ENCODE results near the gene AK8.

AK8 gene

GRCh38 chr9:132788378-132788777, 89.7 kb downstream of the AK8 start:
- Histone ChIP-seq H3K4me3 (ENCODE audit: low read depth, low read length) (no peak overlapping the region), H3K27me3 (no peaks in the 10 kb centered on the region), H3K4me1 (no peaks in the 10 kb centered on the region), H3K9me3 (no peaks in the 10 kb centered on the region), H3K36me3 (no peaks in the 10 kb centered on the region)
- no peak for DNase-seq
- no peak for TF ChIP-seq CTCF (IDR thresholded peaks at IDR 0.05; ENCODE audit: low read depth, low read length)

GRCh38 chr9:132787748-132788159, 90.3 kb downstream of the AK8 start:
- no peaks in the 10 kb centered on the region for H3K27me3 ChIP-seq
- no peak for TF ChIP-seq CTCF (IDR thresholded peaks at IDR 0.05; ENCODE audit: low read depth, low read length)
- no peaks in the 10 kb centered on the region for H3K9me3 ChIP-seq
- DNase-seq, result no peak
- H3K36me3 ChIP-seq, result no peaks in the 10 kb centered on the region
- H3K4me3 ChIP-seq (ENCODE audit: low read depth, low read length), result no peak overlapping the region
- no peaks in the 10 kb centered on the region for H3K4me1 ChIP-seq

GRCh38 chr9:132784286-132784830, 93.7 kb downstream of the AK8 start:
- no peak for TF ChIP-seq CTCF (IDR thresholded peaks at IDR 0.05; ENCODE audit: low read depth, low read length)
- Histone ChIP-seq H3K4me3 (ENCODE audit: low read depth, low read length) (no peak overlapping the region), H3K4me1 (no peaks in the 10 kb centered on the region), H3K9me3 (no peaks in the 10 kb centered on the region), H3K36me3 (no peaks in the 10 kb centered on the region), H3K27me3 (no peaks in the 10 kb centered on the region)
- DNase-seq, result no peak

GRCh38 chr9:132783006-132783405, 95.1 kb downstream of the AK8 start:
- DNase-seq, result no peak
- no peak for TF ChIP-seq CTCF (IDR thresholded peaks at IDR 0.05; ENCODE audit: low read depth, low read length)
- Histone ChIP-seq H3K9me3 (no peaks in the 10 kb centered on the region), H3K27me3 (no peaks in the 10 kb centered on the region), H3K4me1 (no peaks in the 10 kb centered on the region), H3K4me3 (ENCODE audit: low read depth, low read length) (no peak overlapping the region), H3K36me3 (no peaks in the 10 kb centered on the region)

- Histone ChIP-seq H3K4me1 (no peaks in the 10 kb centered on the region), H3K27me3 (no peaks in the 10 kb centered on the region), H3K4me3 (ENCODE audit: low read depth, low read length) (no peak overlapping the region), H3K36me3 (no peaks in the 10 kb centered on the region), H3K9me3 (no peaks in the 10 kb centered on the region)
- no peak for TF ChIP-seq CTCF (IDR thresholded peaks at IDR 0.05; ENCODE audit: low read depth, low read length)
- no peak for DNase-seq
These were observed 96.0 kb downstream of the AK8 start for GRCh38 chr9:132782037-132782436.

- Histone ChIP-seq H3K36me3 (no peaks in the 10 kb centered on the region), H3K4me1 (no peaks in the 10 kb centered on the region), H3K9me3 (no peaks in the 10 kb centered on the region), H3K4me3 (ENCODE audit: low read depth, low read length) (peak overlapping the region; percentile 30), H3K27me3 (no peaks in the 10 kb centered on the region)
- no peak for DNase-seq
- no peak for TF ChIP-seq CTCF (IDR thresholded peaks at IDR 0.05; ENCODE audit: low read depth, low read length)
These were observed 97.7 kb downstream of the AK8 start for GRCh38 chr9:132780230-132781007.
